H1 (cell line): ENCODE measurements around the gene SFMBT2. TPM values are rescaled to one million over a fixed set of nuclear protein-coding genes. Genes with fewer than 3 reads are reported as not detected.

Experiments
- NANOG ChIP-seq: IDR thresholded peaks from 2 replicates; pipeline ENCODE4 v1.6.1; 2011; ENCODE audit warnings: low read length, low read depth, mild to moderate bottlenecking, inconsistent platforms; ENCODE audit not compliant: insufficient read depth, poor library complexity, severe bottlenecking
- RFX5 ChIP-seq: IDR thresholded peaks from 2 replicates; pipeline ENCODE4 v1.6.1; 2011; ENCODE audit warnings: low read depth, low read length, improper control_type of control experiment, borderline replicate concordance
- polyA plus RNA-seq, 7 experiments: library from polyadenylated mRNA; depleted of rRNA in 3 of 7; stranded (reverse) in 5 of 7; unstranded in 2 of 7; fragments of >200 nt in 5 of 7; fragments of 200-250 nt in 2 of 7; gene quantifications; 1 replicate in 5 of 7; 2 replicates in 1 of 7; 4 replicates in 1 of 7; pipeline versions ENCODE4 v1.2.1 to v1.2.3, GENCODE V29; 2011 to 2013; ENCODE audit warnings: missing spikeins in 2 of 7, mixed read lengths in 2 of 7
- total RNA-seq: library from RNA; stranded (reverse); fragmentation: NEBNext Ultra II Directional; extraction: Animal tissue kit (Norgen Biotek cat#: 25700); gene quantifications from 2 replicates; pipeline ENCODE4 v1.2.1, GENCODE V29; 2021

Gene SFMBT2
- total and polyA plus RNA-seq, 2 of the 8 experiments (the other 6 are each of a cell fraction or from before 2014, with no cell fraction given), result 2.9 to 11.0 TPM

GRCh38 chr10:7335977-7336376 lies 74.9 kb downstream of the SFMBT2 start (continued):
- no peak for TF ChIP-seq RFX5
- no peak for TF ChIP-seq NANOG
